ENCODE data around the gene CXCR2. TPM values are rescaled to one million over a fixed set of nuclear protein-coding genes. Genes with fewer than 3 reads are reported as not detected.

The CXCR2 gene
- total and polyA plus RNA-seq, 4 donors = 0.47 to 1.8 (median 0.97) TPM

DNA sequence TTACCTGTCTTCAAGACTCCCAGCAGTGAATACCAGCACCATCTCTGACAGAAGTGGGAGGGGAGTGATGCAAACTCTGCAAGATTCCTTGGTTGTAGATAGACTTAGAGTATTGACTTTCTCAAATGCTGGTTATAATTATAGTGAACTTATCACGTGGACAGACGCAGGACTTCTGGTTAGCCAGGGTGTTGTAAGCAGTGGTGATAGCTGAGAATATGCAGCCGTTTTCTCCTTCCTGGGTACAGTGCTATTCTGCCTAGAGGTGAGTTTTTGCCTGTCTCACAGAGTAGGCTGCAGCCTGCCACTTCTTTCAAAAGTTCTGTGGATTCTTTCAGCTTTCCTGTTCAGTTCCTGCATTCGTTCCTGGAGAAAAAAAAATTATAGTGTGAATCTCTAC, 733 bp upstream of the CXCR2 start:
- 49% methylated on average over 4 of the region's 4 CpGs for WGBS
- H3K4me3 ChIP-seq (ENCODE audit: low read depth in 1 of 3, low read length in 3 of 3) = no peak overlapping the region
- H3K27ac ChIP-seq (ENCODE audit: low read depth in 1 of 2, low read length in 2 of 2) = no peak overlapping the region
- H3K9me3 ChIP-seq (ENCODE audit: control insufficient read depth in 4 of 4, low read length in 3 of 4) = no peaks in the 10 kb centered on the region
- H3K4me1 ChIP-seq (ENCODE audit: control insufficient read depth in 4 of 4, insufficient read depth in 4 of 4, low read length in 3 of 4) = no peaks in the 10 kb centered on the region
- H3K36me3 ChIP-seq (ENCODE audit: control insufficient read depth in 4 of 4, insufficient read depth in 3 of 4, low read depth in 1 of 4, low read length in 3 of 4) = no peaks in the 10 kb centered on the region
- no peak for TF ChIP-seq HNF4A (conservative IDR thresholded peaks at IDR 0.05)
- no peak for TF ChIP-seq YY1 (IDR thresholded peaks at IDR 0.05)
- no peak for TF ChIP-seq EGR1 (IDR thresholded peaks at IDR 0.05; ENCODE audit: low read depth in 2 of 2)
- no peak for TF ChIP-seq HNF4G (IDR thresholded peaks at IDR 0.05)
- TF ChIP-seq FOXA1 (IDR thresholded peaks at IDR 0.05) = no peak
- no peak for TF ChIP-seq RAD21 (IDR thresholded peaks at IDR 0.05)
- TF ChIP-seq, protein P1, sequence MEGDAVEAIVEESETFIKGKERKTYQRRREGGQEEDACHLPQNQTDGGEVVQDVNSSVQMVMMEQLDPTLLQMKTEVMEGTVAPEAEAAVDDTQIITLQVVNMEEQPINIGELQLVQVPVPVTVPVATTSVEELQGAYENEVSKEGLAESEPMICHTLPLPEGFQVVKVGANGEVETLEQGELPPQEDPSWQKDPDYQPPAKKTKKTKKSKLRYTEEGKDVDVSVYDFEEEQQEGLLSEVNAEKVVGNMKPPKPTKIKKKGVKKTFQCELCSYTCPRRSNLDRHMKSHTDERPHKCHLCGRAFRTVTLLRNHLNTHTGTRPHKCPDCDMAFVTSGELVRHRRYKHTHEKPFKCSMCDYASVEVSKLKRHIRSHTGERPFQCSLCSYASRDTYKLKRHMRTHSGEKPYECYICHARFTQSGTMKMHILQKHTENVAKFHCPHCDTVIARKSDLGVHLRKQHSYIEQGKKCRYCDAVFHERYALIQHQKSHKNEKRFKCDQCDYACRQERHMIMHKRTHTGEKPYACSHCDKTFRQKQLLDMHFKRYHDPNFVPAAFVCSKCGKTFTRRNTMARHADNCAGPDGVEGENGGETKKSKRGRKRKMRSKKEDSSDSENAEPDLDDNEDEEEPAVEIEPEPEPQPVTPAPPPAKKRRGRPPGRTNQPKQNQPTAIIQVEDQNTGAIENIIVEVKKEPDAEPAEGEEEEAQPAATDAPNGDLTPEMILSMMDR (IDR thresholded peaks at IDR 0.05; ENCODE audit: low read depth, low read length, missing input control) = no peak
- no peak for TF ChIP-seq TAF1 (conservative IDR thresholded peaks at IDR 0.05)
- TF ChIP-seq, protein P2, sequence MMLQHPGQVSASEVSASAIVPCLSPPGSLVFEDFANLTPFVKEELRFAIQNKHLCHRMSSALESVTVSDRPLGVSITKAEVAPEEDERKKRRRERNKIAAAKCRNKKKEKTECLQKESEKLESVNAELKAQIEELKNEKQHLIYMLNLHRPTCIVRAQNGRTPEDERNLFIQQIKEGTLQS (IDR thresholded peaks at IDR 0.05) = no peak
- no peak overlapping the region for H3K9ac ChIP-seq (ENCODE audit: low read depth in 1 of 2, low read length in 2 of 2)
- DNase-seq (ENCODE audit: low spot score) = no peak
- peaks cover 0 to 3% (median 0%) of the 10 kb centered on the region in 4 donors for H3K27me3 ChIP-seq (ENCODE audit: control insufficient read depth in 4 of 4, insufficient read depth in 4 of 4, low read length in 3 of 4)

DNA sequence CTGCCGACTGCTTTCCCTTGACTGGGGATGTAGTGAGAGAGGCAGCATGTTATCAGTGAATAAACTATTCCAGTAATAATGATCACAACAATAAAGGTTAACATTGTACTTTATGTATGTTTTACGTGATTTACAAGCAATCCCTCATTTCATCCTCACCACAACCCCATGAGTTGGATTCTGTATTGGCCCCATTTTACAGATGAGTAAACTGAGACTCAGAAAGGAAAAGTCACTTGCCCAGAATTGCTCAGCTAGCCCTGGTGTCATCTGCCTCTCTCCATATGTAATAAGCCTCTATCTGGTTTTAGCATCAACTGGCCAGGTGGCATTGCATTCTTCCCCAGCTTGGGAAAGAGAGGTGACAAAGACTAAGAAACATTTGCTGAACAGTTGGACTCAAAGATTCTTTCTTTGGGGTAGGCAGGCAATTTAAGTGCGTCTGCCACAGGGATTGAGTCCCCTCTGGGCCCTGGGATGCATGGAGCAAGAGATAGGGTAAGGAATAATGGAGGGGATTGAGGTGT, 2.2 kb downstream of the CXCR2 start:
- TF ChIP-seq, protein P2 (IDR thresholded peaks at IDR 0.05) = no peak
- TF ChIP-seq JUND (IDR thresholded peaks at IDR 0.05) (no peak), FOXA1 (IDR thresholded peaks at IDR 0.05) (no peak), HNF4G (IDR thresholded peaks at IDR 0.05) (no peak), EGR1 (IDR thresholded peaks at IDR 0.05; ENCODE audit: low read depth in 2 of 2) (no peak), HNF4A (conservative IDR thresholded peaks at IDR 0.05) (no peak), RXRA (IDR thresholded peaks at IDR 0.05) (no peak), NR2F2 (IDR thresholded peaks at IDR 0.05) (no peak), GABPA (IDR thresholded peaks at IDR 0.05 in 1 of 2, conservative IDR thresholded peaks at IDR 0.05 in 1 of 2) (no peak), SP1 (IDR thresholded peaks at IDR 0.05) (no peak), TAF1 (conservative IDR thresholded peaks at IDR 0.05) (no peak), RAD21 (IDR thresholded peaks at IDR 0.05) (no peak), YY1 (IDR thresholded peaks at IDR 0.05) (no peak), FOXA2 (IDR thresholded peaks at IDR 0.05) (no peak)
- TF ChIP-seq, protein P3, sequence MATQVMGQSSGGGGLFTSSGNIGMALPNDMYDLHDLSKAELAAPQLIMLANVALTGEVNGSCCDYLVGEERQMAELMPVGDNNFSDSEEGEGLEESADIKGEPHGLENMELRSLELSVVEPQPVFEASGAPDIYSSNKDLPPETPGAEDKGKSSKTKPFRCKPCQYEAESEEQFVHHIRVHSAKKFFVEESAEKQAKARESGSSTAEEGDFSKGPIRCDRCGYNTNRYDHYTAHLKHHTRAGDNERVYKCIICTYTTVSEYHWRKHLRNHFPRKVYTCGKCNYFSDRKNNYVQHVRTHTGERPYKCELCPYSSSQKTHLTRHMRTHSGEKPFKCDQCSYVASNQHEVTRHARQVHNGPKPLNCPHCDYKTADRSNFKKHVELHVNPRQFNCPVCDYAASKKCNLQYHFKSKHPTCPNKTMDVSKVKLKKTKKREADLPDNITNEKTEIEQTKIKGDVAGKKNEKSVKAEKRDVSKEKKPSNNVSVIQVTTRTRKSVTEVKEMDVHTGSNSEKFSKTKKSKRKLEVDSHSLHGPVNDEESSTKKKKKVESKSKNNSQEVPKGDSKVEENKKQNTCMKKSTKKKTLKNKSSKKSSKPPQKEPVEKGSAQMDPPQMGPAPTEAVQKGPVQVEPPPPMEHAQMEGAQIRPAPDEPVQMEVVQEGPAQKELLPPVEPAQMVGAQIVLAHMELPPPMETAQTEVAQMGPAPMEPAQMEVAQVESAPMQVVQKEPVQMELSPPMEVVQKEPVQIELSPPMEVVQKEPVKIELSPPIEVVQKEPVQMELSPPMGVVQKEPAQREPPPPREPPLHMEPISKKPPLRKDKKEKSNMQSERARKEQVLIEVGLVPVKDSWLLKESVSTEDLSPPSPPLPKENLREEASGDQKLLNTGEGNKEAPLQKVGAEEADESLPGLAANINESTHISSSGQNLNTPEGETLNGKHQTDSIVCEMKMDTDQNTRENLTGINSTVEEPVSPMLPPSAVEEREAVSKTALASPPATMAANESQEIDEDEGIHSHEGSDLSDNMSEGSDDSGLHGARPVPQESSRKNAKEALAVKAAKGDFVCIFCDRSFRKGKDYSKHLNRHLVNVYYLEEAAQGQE (IDR thresholded peaks at IDR 0.05) = no peak
- TF ChIP-seq, protein P4, sequence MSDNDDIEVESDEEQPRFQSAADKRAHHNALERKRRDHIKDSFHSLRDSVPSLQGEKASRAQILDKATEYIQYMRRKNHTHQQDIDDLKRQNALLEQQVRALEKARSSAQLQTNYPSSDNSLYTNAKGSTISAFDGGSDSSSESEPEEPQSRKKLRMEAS (IDR thresholded peaks at IDR 0.05) = no peak
- TF ChIP-seq, protein P1 (IDR thresholded peaks at IDR 0.05; ENCODE audit: low read depth, low read length, missing input control) = no peak
- TF ChIP-seq, protein P5, sequence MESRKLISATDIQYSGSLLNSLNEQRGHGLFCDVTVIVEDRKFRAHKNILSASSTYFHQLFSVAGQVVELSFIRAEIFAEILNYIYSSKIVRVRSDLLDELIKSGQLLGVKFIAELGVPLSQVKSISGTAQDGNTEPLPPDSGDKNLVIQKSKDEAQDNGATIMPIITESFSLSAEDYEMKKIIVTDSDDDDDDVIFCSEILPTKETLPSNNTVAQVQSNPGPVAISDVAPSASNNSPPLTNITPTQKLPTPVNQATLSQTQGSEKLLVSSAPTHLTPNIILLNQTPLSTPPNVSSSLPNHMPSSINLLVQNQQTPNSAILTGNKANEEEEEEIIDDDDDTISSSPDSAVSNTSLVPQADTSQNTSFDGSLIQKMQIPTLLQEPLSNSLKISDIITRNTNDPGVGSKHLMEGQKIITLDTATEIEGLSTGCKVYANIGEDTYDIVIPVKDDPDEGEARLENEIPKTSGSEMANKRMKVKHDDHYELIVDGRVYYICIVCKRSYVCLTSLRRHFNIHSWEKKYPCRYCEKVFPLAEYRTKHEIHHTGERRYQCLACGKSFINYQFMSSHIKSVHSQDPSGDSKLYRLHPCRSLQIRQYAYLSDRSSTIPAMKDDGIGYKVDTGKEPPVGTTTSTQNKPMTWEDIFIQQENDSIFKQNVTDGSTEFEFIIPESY (IDR thresholded peaks at IDR 0.05) = no peak
- no peak overlapping the region for H3K4me3 ChIP-seq (ENCODE audit: low read depth in 1 of 3, low read length in 3 of 3)
- no peaks in the 10 kb centered on the region for H3K36me3 ChIP-seq (ENCODE audit: control insufficient read depth in 4 of 4, insufficient read depth in 3 of 4, low read depth in 1 of 4, low read length in 3 of 4)
- peaks cover 0 to 3% (median 0%) of the 10 kb centered on the region in 4 donors for H3K27me3 ChIP-seq (ENCODE audit: control insufficient read depth in 4 of 4, insufficient read depth in 4 of 4, low read length in 3 of 4)
- no peak overlapping the region for H3K9ac ChIP-seq (ENCODE audit: low read depth in 1 of 2, low read length in 2 of 2)
- H3K9me3 ChIP-seq (ENCODE audit: control insufficient read depth in 4 of 4, low read length in 3 of 4) = no peaks in the 10 kb centered on the region
- WGBS = 73% methylated on average over 3 of the region's 3 CpGs
- DNase-seq (ENCODE audit: low spot score) = no peak
- no peak overlapping the region for H3K27ac ChIP-seq (ENCODE audit: low read depth in 1 of 2, low read length in 2 of 2)
- no peaks in the 10 kb centered on the region for H3K4me1 ChIP-seq (ENCODE audit: control insufficient read depth in 4 of 4, insufficient read depth in 4 of 4, low read length in 3 of 4)
